NCI-H2107 treated with DMSO at 0.1 percent for 48 hours (cell line): ENCODE results near the gene GSK3B.

Source experiments
- DNase-seq: peaks from one replicate; lab custom pipeline; 2025; ENCODE audit not compliant: unreplicated experiment; lab: John Stamatoyannopoulos, UW

Gene GSK3B

DNA sequence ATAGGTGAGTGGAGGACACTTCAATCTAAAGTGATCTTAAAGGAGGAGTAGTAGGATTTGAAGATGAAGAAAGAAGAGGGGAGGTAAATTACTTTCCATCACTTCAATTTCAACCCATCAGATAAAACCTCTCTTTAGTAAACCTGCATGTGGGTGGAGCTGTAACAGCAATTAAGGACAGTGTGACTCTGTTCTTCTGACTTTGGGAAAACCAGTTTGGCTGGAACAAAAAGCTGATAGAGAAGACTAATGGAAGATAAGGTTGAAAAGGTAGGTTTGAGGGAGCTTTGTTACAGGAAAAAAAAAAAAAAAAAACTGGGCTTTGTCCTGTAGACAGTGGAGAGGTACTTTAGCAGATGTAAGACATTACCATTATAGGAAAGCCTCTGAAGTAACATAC lies 4.5 kb upstream of the GSK3B start:
- peak; percentile 8 for DNase-seq

GRCh38 chr3:120095979-120096426 lies 1.8 kb upstream of the GSK3B start:
- DNase-seq, result no peak

DNA sequence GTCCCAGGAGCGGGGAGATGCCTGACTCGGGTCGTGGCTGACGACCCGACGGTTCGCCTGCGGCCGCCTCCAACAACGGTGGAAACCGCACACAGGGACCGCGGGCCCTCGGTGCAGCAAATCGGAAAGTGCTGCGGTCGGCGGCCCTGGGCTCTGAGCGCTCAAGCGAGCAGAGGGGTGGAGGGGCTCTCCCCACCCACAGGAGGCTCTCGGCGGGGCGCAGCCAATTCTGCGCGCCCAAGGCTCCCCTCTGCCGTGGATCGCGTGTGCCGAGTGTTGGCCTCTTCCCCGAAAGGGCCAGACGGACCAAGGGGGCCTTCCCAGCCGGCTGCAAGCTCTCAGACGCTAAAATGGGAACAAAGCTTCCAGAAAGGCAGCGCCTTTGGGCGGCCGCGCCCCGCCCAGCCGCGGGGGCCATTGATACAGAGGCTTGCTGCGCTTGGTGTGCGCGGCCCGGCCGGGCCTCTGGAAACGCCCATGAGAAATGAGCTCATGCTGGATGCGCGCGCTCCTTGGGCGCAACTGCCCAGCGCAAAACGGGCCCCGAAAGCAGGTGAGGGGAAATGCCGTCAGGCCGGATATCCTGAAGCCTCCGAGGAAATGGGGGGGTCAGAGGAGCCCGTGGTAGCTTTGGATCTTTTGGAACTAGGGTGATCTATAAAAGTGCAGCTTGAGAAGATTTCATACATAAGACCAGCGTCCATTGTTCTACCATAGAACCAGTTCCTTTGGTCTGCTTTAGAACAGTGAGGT lies 1.2 kb upstream of the GSK3B start:
- DNase-seq, result peak; percentile 80

- DNase-seq, result peak; percentile 100
These were observed 554 bp upstream of the GSK3B start for GRCh38 chr3:120094776-120095225.

- DNase-seq, result peak; percentile 50
These were observed 932 bp downstream of the GSK3B start for GRCh38 chr3:120093119-120093910.

DNA sequence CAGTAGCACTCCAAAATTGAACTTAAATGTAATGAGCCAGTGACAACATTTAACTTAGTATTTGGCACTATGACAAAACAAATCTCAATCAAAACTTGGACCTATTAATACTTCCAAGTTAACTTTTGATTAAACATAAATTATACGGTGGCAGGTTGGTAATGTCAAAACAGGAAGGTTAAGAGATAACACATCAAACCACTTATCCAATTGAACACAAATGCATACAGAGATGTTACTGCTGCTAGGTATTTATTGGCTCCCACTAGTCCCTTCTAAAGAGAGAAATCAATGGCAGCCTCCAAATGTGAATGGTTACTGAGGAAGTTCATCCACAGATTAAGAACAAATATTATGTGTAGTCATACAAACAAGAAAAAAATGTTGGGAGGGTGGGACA lies 1.8 kb downstream of the GSK3B start:
- DNase-seq, result no peak

GRCh38 chr3:120090422-120090821 lies 3.8 kb downstream of the GSK3B start:
- DNase-seq, result no peak

DNA sequence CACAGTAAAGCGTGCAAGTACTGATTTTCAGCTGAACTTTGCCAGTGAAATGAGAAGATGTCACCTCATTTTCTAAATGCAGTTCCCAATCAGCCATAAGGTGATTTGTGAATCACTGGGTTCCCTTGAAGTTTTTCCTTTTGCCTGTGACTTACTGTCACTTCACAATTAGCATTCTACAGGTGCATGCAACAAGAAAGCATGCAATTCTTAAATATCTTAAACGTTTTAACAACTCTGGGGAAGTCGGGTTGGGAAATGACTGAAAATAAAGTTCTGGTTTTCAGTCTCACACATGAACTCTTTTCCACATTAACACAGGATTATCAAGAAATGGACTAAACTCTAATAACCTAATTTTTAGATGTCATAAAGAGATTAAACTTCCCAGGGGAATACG lies 5.2 kb downstream of the GSK3B start:
- no peak for DNase-seq

GRCh38 chr3:120088622-120089021 lies 5.6 kb downstream of the GSK3B start:
- DNase-seq, result no peak

DNA sequence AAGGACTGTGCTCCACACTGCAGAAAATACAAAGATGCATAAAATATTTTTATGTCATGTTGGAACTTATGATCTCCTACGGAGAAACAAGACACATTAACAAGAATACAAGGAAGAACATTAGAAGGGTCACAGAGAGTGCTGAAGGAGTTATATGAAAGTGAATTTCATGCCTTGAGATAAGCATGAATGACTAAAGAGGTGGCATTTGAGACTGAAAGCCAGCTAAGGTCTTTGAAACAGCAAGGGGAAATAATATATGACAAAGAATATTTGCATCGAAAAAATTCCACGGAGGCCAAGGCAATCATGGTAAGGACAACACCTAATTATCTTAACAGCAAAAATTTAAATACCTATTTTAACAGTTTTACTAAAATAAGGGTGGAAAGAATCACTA lies 12.5 kb downstream of the GSK3B start:
- no peak for DNase-seq

GRCh38 chr3:120080836-120081235 lies 13.4 kb downstream of the GSK3B start:
- peak; percentile 16 for DNase-seq

- no peak for DNase-seq
These were observed 16.5 kb downstream of the GSK3B start for GRCh38 chr3:120077731-120078130.

DNA sequence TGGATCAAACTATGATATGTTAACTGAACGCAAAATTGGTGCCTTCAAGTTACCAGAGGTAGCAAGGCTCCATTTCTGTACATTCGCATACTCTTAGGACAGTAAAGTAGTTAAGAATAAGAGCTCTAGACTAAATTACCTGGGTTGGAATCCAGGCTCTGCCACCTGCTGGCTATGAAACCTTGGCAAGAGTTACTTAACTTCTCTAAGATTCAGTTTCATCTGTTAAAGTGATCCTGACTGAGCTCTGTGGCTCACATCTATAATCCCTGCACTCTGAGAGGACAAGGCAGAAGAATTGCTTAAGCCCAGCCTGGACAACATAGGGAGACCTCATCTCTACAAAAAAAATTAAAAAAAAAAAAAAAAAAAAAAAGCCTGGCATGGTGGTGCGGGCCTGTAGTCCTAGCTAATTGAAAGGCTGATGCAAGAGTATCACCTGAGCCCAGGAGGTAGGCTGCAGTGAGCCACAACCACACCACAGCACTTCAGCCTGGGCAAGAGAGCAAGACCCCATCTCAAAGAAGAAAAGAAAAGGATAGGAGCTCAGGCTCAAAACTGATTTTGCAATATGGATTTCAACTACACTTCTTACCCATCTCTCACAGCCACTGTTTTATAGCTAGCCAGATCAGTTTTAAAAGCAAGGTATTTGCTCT lies 21.3 kb downstream of the GSK3B start:
- DNase-seq, result no peak

- DNase-seq, result no peak
These were observed 23.0 kb downstream of the GSK3B start for GRCh38 chr3:120071259-120071658.

GRCh38 chr3:120070263-120070981 lies 23.8 kb downstream of the GSK3B start:
- no peak for DNase-seq

GRCh38 chr3:120067083-120067482 lies 27.2 kb downstream of the GSK3B start:
- no peak for DNase-seq

- no peak for DNase-seq
These were observed 27.6 kb downstream of the GSK3B start for GRCh38 chr3:120066634-120067033.

DNA sequence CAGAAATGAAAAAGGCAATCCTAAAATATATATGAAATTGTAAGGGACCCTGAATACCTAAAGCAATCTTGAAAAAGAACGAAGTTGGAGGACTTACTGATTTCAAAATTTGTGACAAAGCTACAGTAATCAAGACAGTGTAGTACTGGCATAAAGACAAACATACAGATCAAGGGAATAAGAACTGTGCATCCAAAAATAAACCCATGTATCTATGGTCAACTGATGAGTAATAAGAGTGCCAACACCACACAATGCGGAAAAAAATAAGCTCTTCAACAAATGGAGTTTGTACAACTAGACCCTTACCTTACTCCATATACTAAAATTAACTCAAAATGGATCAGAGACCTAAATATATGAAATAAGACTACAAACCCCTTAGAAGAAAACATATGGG lies 29.6 kb downstream of the GSK3B start:
- no peak for DNase-seq

GRCh38 chr3:120062474-120062873 lies 31.8 kb downstream of the GSK3B start:
- DNase-seq, result no peak

- DNase-seq, result no peak
These were observed 35.0 kb downstream of the GSK3B start for GRCh38 chr3:120059081-120059864.
